GM12892 (cell line): ENCODE measurements around the gene LFNG.

Experiments used
- POLR2A ChIP-seq: IDR thresholded peaks from 2 replicates; pipeline ENCODE4 v1.6.1; 2011; ENCODE audit warnings: low read depth, low read length, control low read depth
- POLR2AphosphoS5 ChIP-seq: IDR thresholded peaks from 2 replicates; pipeline ENCODE4 v1.6.1; 2011; ENCODE audit warnings: low read depth, low read length, control low read depth
- TAF1 ChIP-seq: IDR thresholded peaks from 2 replicates; pipeline ENCODE4 v1.6.1; 2011; ENCODE audit warnings: low read depth, mild to moderate bottlenecking, control low read depth, low read length, borderline replicate concordance

- TF ChIP-seq POLR2A, result no peak
- TF ChIP-seq POLR2AphosphoS5, result no peak
- TF ChIP-seq TAF1, result no peak
Observed at GRCh38 chr7:2470204-2471021, 49.2 kb upstream of the LFNG start.
